H1 (cell line): ENCODE results near the gene RXRA. TPM values are rescaled to one million over a fixed set of nuclear protein-coding genes. Genes with fewer than 3 reads are reported as not detected.

Experiments
- CTCF ChIA-PET: fragments of 300-600 bp; sonication (Branson Sonifier 250); formaldehyde crosslinking; loops from one replicate; lab custom pipeline; 2021; ENCODE audit not compliant: partially characterized antibody; lab: Charles Lee
- POLR2A ChIA-PET: fragments of 300-600 bp; sonication (Branson Sonifier 250); formaldehyde crosslinking; loops from one replicate; lab custom pipeline; 2021; ENCODE audit warnings: inconsistent platforms; ENCODE audit not compliant: partially characterized antibody; lab: Charles Lee
- DNase-seq, 2 experiments: peaks; one replicate each; pipeline versions ENCODE4 v3.0.0 to v3.0.0-alpha.2; 2010 to 2022; ENCODE audit warnings: low spot score in 2 of 2, low read depth in 1 of 2, mixed read lengths in 1 of 2
- FAIRE-seq: peaks from 2 replicates; lab custom pipeline; 2011; peaks lifted over from hg19 to GRCh38; lab: Jason Lieb, UNC
- H2AFZ ChIP-seq: 2 replicates; pipeline ENCODE4 v1.8.1; 2012; ENCODE audit warnings: low read length, inconsistent platforms
- H2AK5ac ChIP-seq: 2 replicates; pipeline ENCODE4 v1.6.1; 2013; ENCODE audit warnings: low read depth, low read length
- H2BK120ac ChIP-seq: replicated peaks from 2 replicates; pipeline ENCODE3; 2013; ENCODE audit warnings: low read depth, low read length, inconsistent platforms
- H2BK12ac ChIP-seq: 2 replicates; pipeline ENCODE4 v1.6.1; 2013; ENCODE audit warnings: low read depth, low read length
- H2BK15ac ChIP-seq: 2 replicates; pipeline ENCODE4 v1.6.1; 2013; ENCODE audit warnings: low read length
- H2BK20ac ChIP-seq: 2 replicates; pipeline ENCODE4 v1.6.1; 2013; ENCODE audit warnings: low read length
- H2BK5ac ChIP-seq: 2 replicates; pipeline ENCODE4 v1.6.1; 2013; ENCODE audit warnings: low read depth, low read length
- H3K14ac ChIP-seq: 2 replicates; pipeline ENCODE4 v1.6.1; 2013; ENCODE audit warnings: inconsistent platforms; ENCODE audit not compliant: insufficient read length
- H3K18ac ChIP-seq: 2 replicates; pipeline ENCODE4 v1.6.1; 2013; ENCODE audit warnings: low read length; ENCODE audit errors: extremely low read depth
- H3K23ac ChIP-seq: 2 replicates; pipeline ENCODE4 v1.6.1; 2013; ENCODE audit warnings: inconsistent platforms; ENCODE audit not compliant: insufficient read length
- H3K23me2 ChIP-seq: 2 replicates; pipeline ENCODE4 v1.6.1; 2013; ENCODE audit warnings: low read depth, low read length
- H3K27ac ChIP-seq: 2 replicates; pipeline ENCODE4 v1.6.1; 2011; ENCODE audit warnings: low read depth, low read length, inconsistent platforms
- H3K27me3 ChIP-seq, 4 experiments: replicated peaks in 1 of 4; 1 replicate in 1 of 4; 2 replicates in 3 of 4; pipeline versions ENCODE4 v1.6.1 to v1.8.1; 2011 to 2013; ENCODE audit warnings: low read length in 3 of 4, mild to moderate bottlenecking in 3 of 4, inconsistent platforms in 2 of 4, mixed read lengths in 2 of 4, moderate library complexity in 1 of 4; ENCODE audit not compliant: control insufficient read depth in 3 of 4, insufficient read depth in 3 of 4; ENCODE audit errors: extremely low read depth in 1 of 4
- H3K36me3 ChIP-seq, 4 experiments: 2 replicates each; pipeline versions ENCODE4 v1.6.1 to v1.8.1; 2011 to 2013; ENCODE audit warnings: mild to moderate bottlenecking in 4 of 4, low read length in 3 of 4, moderate library complexity in 2 of 4, control low read depth in 1 of 4, inconsistent platforms in 1 of 4; ENCODE audit not compliant: insufficient read depth in 4 of 4, control insufficient read depth in 2 of 4
- H3K4ac ChIP-seq: replicated peaks from 2 replicates; pipeline ENCODE3; 2013; ENCODE audit warnings: low read length, low read depth, mixed read lengths, inconsistent platforms; ENCODE audit not compliant: insufficient read length
- H3K4me1 ChIP-seq, 4 experiments: replicated peaks in 1 of 4; 1 replicate in 1 of 4; 2 replicates in 3 of 4; pipeline versions ENCODE4 v1.6.1 to v1.8.1; 2011 to 2013; ENCODE audit warnings: low read length in 3 of 4, inconsistent platforms in 2 of 4, mixed read lengths in 1 of 4; ENCODE audit not compliant: insufficient read depth in 4 of 4, control insufficient read depth in 3 of 4
- H3K4me2 ChIP-seq, 2 experiments: 2 replicates each; pipeline versions ENCODE4 v1.6.1 to v1.8.1; 2011 to 2013; ENCODE audit warnings: low read depth in 2 of 2, low read length in 2 of 2, control low read depth in 1 of 2, inconsistent platforms in 1 of 2, mild to moderate bottlenecking in 1 of 2; ENCODE audit not compliant: insufficient read depth in 1 of 2
- H3K4me3 ChIP-seq, 4 experiments: fragments of 200-600, 300-600 bp in 1 of 4; sonication (generic), shearing (Covaris generic), sonication (Bioruptor Twin) in 1 of 4; 2 replicates each; pipeline versions ENCODE4 v1.5.1 to v1.8.1; 2011 to 2016; ENCODE audit warnings: low read length in 4 of 4, low read depth in 3 of 4, control low read depth in 2 of 4, inconsistent platforms in 2 of 4, mild to moderate bottlenecking in 2 of 4, mixed read lengths in 1 of 4, moderate library complexity in 1 of 4; ENCODE audit not compliant: insufficient read depth in 2 of 4; ENCODE audit errors: extremely low read depth in 1 of 4
- H3K56ac ChIP-seq: replicated peaks from 2 replicates; pipeline ENCODE3; 2013; ENCODE audit warnings: low read depth, mild to moderate bottlenecking, mixed read lengths, low read length, inconsistent platforms; ENCODE audit not compliant: insufficient read length
- H3K79me1 ChIP-seq: 2 replicates; pipeline ENCODE4 v1.6.1; 2013; ENCODE audit warnings: low read depth, low read length, control low read depth
- H3K79me2 ChIP-seq, 2 experiments: 2 replicates each; pipeline versions ENCODE4 v1.6.1 to v1.8.1; 2012 to 2013; ENCODE audit warnings: low read length in 2 of 2, mild to moderate bottlenecking in 2 of 2, inconsistent platforms in 1 of 2; ENCODE audit not compliant: insufficient read depth in 2 of 2, control insufficient read depth in 1 of 2
- H3K9ac ChIP-seq, 4 experiments: replicated peaks in 1 of 4; 1 replicate in 1 of 4; 2 replicates in 3 of 4; pipeline versions ENCODE4 v1.6.1 to v1.8.1; 2011 to 2013; ENCODE audit warnings: low read depth in 3 of 4, low read length in 3 of 4, control low read depth in 2 of 4, mild to moderate bottlenecking in 2 of 4, moderate library complexity in 2 of 4, inconsistent platforms in 1 of 4; ENCODE audit errors: extremely low read depth in 1 of 4
- H3K9me3 ChIP-seq, 2 experiments: 2 replicates each; pipeline versions ENCODE4 v1.6.1 to v1.8.1; 2012 to 2013; ENCODE audit warnings: mild to moderate bottlenecking in 2 of 2, moderate library complexity in 2 of 2, control low read depth in 1 of 2, inconsistent platforms in 1 of 2, low read depth in 1 of 2, low read length in 1 of 2, mixed read lengths in 1 of 2; ENCODE audit not compliant: insufficient read depth in 2 of 2
- H4K20me1 ChIP-seq, 2 experiments: replicated peaks in 1 of 2; 2 replicates each; pipeline versions ENCODE3 to v1.8.1; 2011 to 2013; ENCODE audit warnings: inconsistent platforms in 2 of 2, low read length in 2 of 2, mild to moderate bottlenecking in 1 of 2; ENCODE audit not compliant: insufficient read depth in 2 of 2, control insufficient read depth in 1 of 2
- H4K5ac ChIP-seq: 2 replicates; pipeline ENCODE4 v1.6.1; 2013; ENCODE audit warnings: low read length, low read depth, mixed read lengths, inconsistent platforms; ENCODE audit not compliant: insufficient read length
- H4K8ac ChIP-seq: 2 replicates; pipeline ENCODE4 v1.8.0; 2013; ENCODE audit warnings: mild to moderate bottlenecking, moderate library complexity, low read length, inconsistent platforms; ENCODE audit not compliant: insufficient read depth; ENCODE audit errors: extremely low read depth
- H4K91ac ChIP-seq: replicated peaks from 2 replicates; pipeline ENCODE3; 2013; ENCODE audit warnings: low read length, mixed read lengths, inconsistent platforms; ENCODE audit not compliant: insufficient read length
- CBX8 ChIP-seq: fragments of 300-800, 300-1000 bp; sonication (generic); IDR thresholded peaks from 2 replicates; pipeline ENCODE4 v1.7.1; 2016; ENCODE audit warnings: low read depth, low read length, borderline replicate concordance
- NANOG ChIP-seq: IDR thresholded peaks from 2 replicates; pipeline ENCODE4 v1.6.1; 2011; ENCODE audit warnings: low read length, low read depth, mild to moderate bottlenecking, inconsistent platforms; ENCODE audit not compliant: insufficient read depth, poor library complexity, severe bottlenecking
- WGBS, 2 experiments: shearing (Covaris generic) in 1 of 2; methylation state at CpG; one replicate each; pipeline versions ENCODE4 v1.1.6 to v1.1.7; 2013 to 2015; ENCODE audit warnings: low lambda C conversion rate in 2 of 2, mixed read lengths in 2 of 2, inconsistent platforms in 1 of 2, low coverage in 1 of 2, missing lambda C conversion rate in 1 of 2; ENCODE audit not compliant: insufficient replicate concordance in 2 of 2, insufficient coverage in 1 of 2, insufficient read length in 1 of 2; ENCODE audit errors: extremely low coverage in 1 of 2, missing lambda C conversion rate in 1 of 2; 5-methylcytosine and 5-hydroxymethylcytosine counted together
- polyA plus RNA-seq, 7 experiments: library from polyadenylated mRNA; depleted of rRNA in 3 of 7; stranded (reverse) in 5 of 7; unstranded in 2 of 7; fragments of >200 nt in 5 of 7; fragments of 200-250 nt in 2 of 7; gene quantifications; 1 replicate in 5 of 7; 2 replicates in 1 of 7; 4 replicates in 1 of 7; pipeline versions ENCODE4 v1.2.1 to v1.2.3, GENCODE V29; 2011 to 2013; ENCODE audit warnings: missing spikeins in 2 of 7, mixed read lengths in 2 of 7
- total RNA-seq: library from RNA; stranded (reverse); fragmentation: NEBNext Ultra II Directional; extraction: Animal tissue kit (Norgen Biotek cat#: 25700); gene quantifications from 2 replicates; pipeline ENCODE4 v1.2.1, GENCODE V29; 2021

The RXRA gene
- total and polyA plus RNA-seq, 2 of the 8 experiments (the other 6 are each of a cell fraction or from before 2014, with no cell fraction given), result 9.8 to 29.4 TPM

- Histone ChIP-seq H3K27me3 (no peaks in the 10 kb centered on the region), H3K9ac (no peak overlapping the region), H2BK5ac (no peak overlapping the region; the same call in 1 of the 2 replicates), H3K79me1 (peaks cover 38% of the 10 kb centered on the region), H3K4me1 (no peaks in the 10 kb centered on the region; a peak in 1 of 7 replicates), H2BK15ac (no peak overlapping the region), H2AK5ac (no peak overlapping the region), H3K27ac (no peak overlapping the region), H3K9me3 (no peaks in the 10 kb centered on the region), H4K5ac (no peak overlapping the region), H3K18ac (no peak overlapping the region), H3K36me3 (no peaks in the 10 kb centered on the region), H2BK120ac (no peak overlapping the region), H4K91ac (no peak overlapping the region), H2AFZ (no peak overlapping the region), H4K20me1 (peaks cover 19 to 51% of the 10 kb centered on the region in 2 experiments), H3K23me2 (no peaks in the 10 kb centered on the region; the same call in 1 of the 2 replicates), H3K79me2 (peaks cover 3 to 83% of the 10 kb centered on the region in 2 experiments; a peak in 3 of 4 replicates), H3K14ac (no peak overlapping the region), H4K8ac (peak overlapping the region; percentile 84; the same call in 1 of the 2 replicates), H3K4me3 (no peak overlapping the region), H3K23ac (no peak overlapping the region), H3K56ac (no peak overlapping the region), H3K4ac (no peak overlapping the region), H3K4me2 (no peak overlapping the region), H2BK12ac (no peak overlapping the region), H2BK20ac (no peak overlapping the region)
- ChIA-PET POLR2A (interaction anchor here (0.7 to 1.0 kb wide), 2 partner anchors 12 to 93 kb away, joined by 3 read pairs; no protein-coding TSS in a partner anchor), CTCF (interaction anchor here (1.1 to 2.8 kb wide), 2 partner anchors 8 to 171 kb away, joined by 3 to 7 read pairs; no protein-coding TSS in a partner anchor)
- no peak for TF ChIP-seq NANOG
- no peak for TF ChIP-seq CBX8
- DNase-seq (no peak), FAIRE-seq (no peak)
- 89% methylated on average over 15 of the region's 19 CpGs; no CpG with 5 or more reads in 1 of the 2 experiments for WGBS, 2 experiments
Measured at GRCh38 chr9:134341929-134342745, 15.9 kb downstream of the RXRA start.
